ENCODE data around the gene EPYC.

The EPYC gene

GRCh38 chr12:91019455-91019854 lies 14.7 kb upstream of the EPYC start:
- H3K27ac ChIP-seq (ENCODE audit: insufficient read depth, low read depth, low read length, poor library complexity, severe bottlenecking): no peak overlapping the region
- no peaks in the 10 kb centered on the region for H3K9me3 ChIP-seq (ENCODE audit: control insufficient read depth, low read length)
- no peaks in the 10 kb centered on the region for H3K36me3 ChIP-seq (ENCODE audit: control insufficient read depth, insufficient read depth, low read length)
- H3K27me3 ChIP-seq (ENCODE audit: control insufficient read depth, insufficient read depth, low read length, poor library complexity, severe bottlenecking): no peaks in the 10 kb centered on the region
- 96% methylated on average over 2 to 3 of the region's 4 CpGs for WGBS, 2 experiments
- no peaks in the 10 kb centered on the region for H3K4me1 ChIP-seq (ENCODE audit: control insufficient read depth, insufficient read depth, low read length)
- H3K4me3 ChIP-seq (ENCODE audit: insufficient read depth, low read depth, low read length): no peak overlapping the region

GRCh38 chr12:91017511-91018263 lies 12.9 kb upstream of the EPYC start:
- H3K36me3 ChIP-seq (ENCODE audit: control insufficient read depth, insufficient read depth, low read length): no peaks in the 10 kb centered on the region
- no peak overlapping the region for H3K4me3 ChIP-seq (ENCODE audit: insufficient read depth, low read depth, low read length)
- no peaks in the 10 kb centered on the region for H3K27me3 ChIP-seq (ENCODE audit: control insufficient read depth, insufficient read depth, low read length, poor library complexity, severe bottlenecking)
- WGBS, 2 experiments: 86 to 92% methylated on average over 2 to 5 of the region's 5 CpGs
- H3K4me1 ChIP-seq (ENCODE audit: control insufficient read depth, insufficient read depth, low read length): no peaks in the 10 kb centered on the region
- H3K27ac ChIP-seq (ENCODE audit: insufficient read depth, low read depth, low read length, poor library complexity, severe bottlenecking): no peak overlapping the region
- H3K9me3 ChIP-seq (ENCODE audit: control insufficient read depth, low read length): no peaks in the 10 kb centered on the region

GRCh38 chr12:91017043-91017442 lies 12.3 kb upstream of the EPYC start:
- Histone ChIP-seq H3K4me1 (ENCODE audit: control insufficient read depth, insufficient read depth, low read length) (no peaks in the 10 kb centered on the region), H3K9me3 (ENCODE audit: control insufficient read depth, low read length) (no peaks in the 10 kb centered on the region), H3K27me3 (ENCODE audit: control insufficient read depth, insufficient read depth, low read length, poor library complexity, severe bottlenecking) (no peaks in the 10 kb centered on the region), H3K4me3 (ENCODE audit: insufficient read depth, low read depth, low read length) (no peak overlapping the region), H3K27ac (ENCODE audit: insufficient read depth, low read depth, low read length, poor library complexity, severe bottlenecking) (no peak overlapping the region), H3K36me3 (ENCODE audit: control insufficient read depth, insufficient read depth, low read length) (no peaks in the 10 kb centered on the region)
- WGBS, 2 experiments: 100% methylated on average over 1 of the region's 1 CpG

GRCh38 chr12:91009319-91009950 lies 4.7 kb upstream of the EPYC start:
- no peaks in the 10 kb centered on the region for H3K4me1 ChIP-seq (ENCODE audit: control insufficient read depth, insufficient read depth, low read length)
- no peaks in the 10 kb centered on the region for H3K36me3 ChIP-seq (ENCODE audit: control insufficient read depth, insufficient read depth, low read length)
- H3K9me3 ChIP-seq (ENCODE audit: control insufficient read depth, low read length): no peaks in the 10 kb centered on the region
- WGBS, 2 experiments: 95% methylated on average over 1 of the region's 1 CpG
- H3K4me3 ChIP-seq (ENCODE audit: insufficient read depth, low read depth, low read length): no peak overlapping the region
- H3K27ac ChIP-seq (ENCODE audit: insufficient read depth, low read depth, low read length, poor library complexity, severe bottlenecking): no peak overlapping the region
- no peaks in the 10 kb centered on the region for H3K27me3 ChIP-seq (ENCODE audit: control insufficient read depth, insufficient read depth, low read length, poor library complexity, severe bottlenecking)

GRCh38 chr12:91007531-91008290 lies 2.9 kb upstream of the EPYC start:
- Histone ChIP-seq H3K27me3 (ENCODE audit: control insufficient read depth, insufficient read depth, low read length, poor library complexity, severe bottlenecking) (no peaks in the 10 kb centered on the region), H3K9me3 (ENCODE audit: control insufficient read depth, low read length) (no peaks in the 10 kb centered on the region), H3K4me1 (ENCODE audit: control insufficient read depth, insufficient read depth, low read length) (no peaks in the 10 kb centered on the region), H3K36me3 (ENCODE audit: control insufficient read depth, insufficient read depth, low read length) (no peaks in the 10 kb centered on the region), H3K4me3 (ENCODE audit: insufficient read depth, low read depth, low read length) (no peak overlapping the region), H3K27ac (ENCODE audit: insufficient read depth, low read depth, low read length, poor library complexity, severe bottlenecking) (no peak overlapping the region)
- WGBS, 2 experiments: 91 to 96% methylated on average over 2 of the region's 2 CpGs

GRCh38 chr12:91003737-91004136 lies 1.0 kb downstream of the EPYC start:
- Histone ChIP-seq H3K4me1 (ENCODE audit: control insufficient read depth, insufficient read depth, low read length) (no peaks in the 10 kb centered on the region), H3K36me3 (ENCODE audit: control insufficient read depth, insufficient read depth, low read length) (no peaks in the 10 kb centered on the region), H3K27ac (ENCODE audit: insufficient read depth, low read depth, low read length, poor library complexity, severe bottlenecking) (no peak overlapping the region), H3K27me3 (ENCODE audit: control insufficient read depth, insufficient read depth, low read length, poor library complexity, severe bottlenecking) (no peaks in the 10 kb centered on the region), H3K9me3 (ENCODE audit: control insufficient read depth, low read length) (no peaks in the 10 kb centered on the region), H3K4me3 (ENCODE audit: insufficient read depth, low read depth, low read length) (no peak overlapping the region)

GRCh38 chr12:91001306-91001705 lies 3.5 kb downstream of the EPYC start:
- H3K27ac ChIP-seq (ENCODE audit: insufficient read depth, low read depth, low read length, poor library complexity, severe bottlenecking): no peak overlapping the region
- H3K4me3 ChIP-seq (ENCODE audit: insufficient read depth, low read depth, low read length): no peak overlapping the region
- H3K9me3 ChIP-seq (ENCODE audit: control insufficient read depth, low read length): no peaks in the 10 kb centered on the region
- H3K27me3 ChIP-seq (ENCODE audit: control insufficient read depth, insufficient read depth, low read length, poor library complexity, severe bottlenecking): no peaks in the 10 kb centered on the region
- 90 to 96% methylated on average over 1 of the region's 1 CpG for WGBS, 2 experiments
- H3K4me1 ChIP-seq (ENCODE audit: control insufficient read depth, insufficient read depth, low read length): no peaks in the 10 kb centered on the region
- no peaks in the 10 kb centered on the region for H3K36me3 ChIP-seq (ENCODE audit: control insufficient read depth, insufficient read depth, low read length)

- no peaks in the 10 kb centered on the region for H3K36me3 ChIP-seq (ENCODE audit: control insufficient read depth, insufficient read depth, low read length)
- H3K4me1 ChIP-seq (ENCODE audit: control insufficient read depth, insufficient read depth, low read length): no peaks in the 10 kb centered on the region
- 71 to 100% methylated on average over 1 of the region's 2 CpGs for WGBS, 2 experiments
- no peaks in the 10 kb centered on the region for H3K27me3 ChIP-seq (ENCODE audit: control insufficient read depth, insufficient read depth, low read length, poor library complexity, severe bottlenecking)
- no peak overlapping the region for H3K27ac ChIP-seq (ENCODE audit: insufficient read depth, low read depth, low read length, poor library complexity, severe bottlenecking)
- H3K9me3 ChIP-seq (ENCODE audit: control insufficient read depth, low read length): no peaks in the 10 kb centered on the region
- no peak overlapping the region for H3K4me3 ChIP-seq (ENCODE audit: insufficient read depth, low read depth, low read length)
Observed at GRCh38 chr12:90999966-91000365, 4.8 kb downstream of the EPYC start.

- 88% methylated on average over 1 of the region's 2 CpGs; no CpG with 5 or more reads in 1 of the 2 experiments for WGBS, 2 experiments
- Histone ChIP-seq H3K36me3 (ENCODE audit: control insufficient read depth, insufficient read depth, low read length) (no peaks in the 10 kb centered on the region), H3K4me3 (ENCODE audit: insufficient read depth, low read depth, low read length) (no peak overlapping the region), H3K4me1 (ENCODE audit: control insufficient read depth, insufficient read depth, low read length) (no peaks in the 10 kb centered on the region), H3K9me3 (ENCODE audit: control insufficient read depth, low read length) (no peaks in the 10 kb centered on the region), H3K27me3 (ENCODE audit: control insufficient read depth, insufficient read depth, low read length, poor library complexity, severe bottlenecking) (no peaks in the 10 kb centered on the region), H3K27ac (ENCODE audit: insufficient read depth, low read depth, low read length, poor library complexity, severe bottlenecking) (no peak overlapping the region)
Observed at GRCh38 chr12:90999527-90999926, 5.2 kb downstream of the EPYC start.

GRCh38 chr12:90995010-90995409 lies 9.8 kb downstream of the EPYC start:
- WGBS, 2 experiments: 100% methylated on average over 1 to 2 of the region's 2 CpGs
- no peaks in the 10 kb centered on the region for H3K9me3 ChIP-seq (ENCODE audit: control insufficient read depth, low read length)
- H3K36me3 ChIP-seq (ENCODE audit: control insufficient read depth, insufficient read depth, low read length): no peaks in the 10 kb centered on the region
- no peak overlapping the region for H3K4me3 ChIP-seq (ENCODE audit: insufficient read depth, low read depth, low read length)
- H3K27ac ChIP-seq (ENCODE audit: insufficient read depth, low read depth, low read length, poor library complexity, severe bottlenecking): no peak overlapping the region
- H3K27me3 ChIP-seq (ENCODE audit: control insufficient read depth, insufficient read depth, low read length, poor library complexity, severe bottlenecking): no peaks in the 10 kb centered on the region
- H3K4me1 ChIP-seq (ENCODE audit: control insufficient read depth, insufficient read depth, low read length): no peaks in the 10 kb centered on the region

All from ectodermal cell (in vitro differentiated cells).